ENCODE data around the gene FITM1.

FITM1 gene

DNA sequence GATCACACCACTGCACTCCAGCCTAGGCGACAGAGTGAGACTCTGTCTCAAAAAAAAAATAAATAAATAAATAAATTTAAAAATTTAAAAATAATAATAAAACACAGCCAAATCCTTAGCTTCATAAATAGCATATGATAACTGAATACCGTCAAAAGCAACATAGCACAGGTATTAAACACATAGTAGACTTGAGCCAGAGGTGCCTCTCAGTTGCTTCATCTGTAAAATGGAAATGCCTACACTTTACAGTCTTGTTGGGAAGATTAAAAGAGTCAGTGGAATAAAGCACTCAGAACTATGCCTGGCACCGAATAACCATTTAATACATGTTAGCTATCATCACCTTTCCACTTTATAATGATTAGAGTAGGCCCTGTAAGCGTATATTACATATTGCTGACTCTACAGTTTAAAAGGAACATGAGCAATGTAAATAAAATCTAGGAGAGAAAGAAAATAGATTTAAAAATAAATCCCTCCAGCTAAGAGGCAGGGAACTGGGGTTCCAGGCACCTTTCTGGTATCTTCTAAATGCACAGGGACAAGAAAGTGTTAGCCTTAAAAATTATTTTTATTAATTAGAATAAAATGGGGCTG, 23.7 kb upstream of the FITM1 start:
- H3K27me3 ChIP-seq (ENCODE audit: control insufficient read depth, low read length): no peaks in the 10 kb centered on the region
- H3F3A ChIP-seq (ENCODE audit: control insufficient read depth, insufficient read depth): peaks cover 11% of the 10 kb centered on the region
- H3K79me2 ChIP-seq (ENCODE audit: control insufficient read depth, low read length): no peaks in the 10 kb centered on the region
- no peaks in the 10 kb centered on the region for H4K20me1 ChIP-seq (ENCODE audit: control insufficient read depth, insufficient read depth, low read depth, low read length)
- H3K9me3 ChIP-seq (ENCODE audit: control insufficient read depth, insufficient read depth, low read length): no peaks in the 10 kb centered on the region
- H3K27ac ChIP-seq (ENCODE audit: low read depth, low read length): no peak overlapping the region
- no peaks in the 10 kb centered on the region for H3K9me2 ChIP-seq (replicated peaks; ENCODE audit: control insufficient read depth, low read length)
- no peak overlapping the region for H3K4me3 ChIP-seq (ENCODE audit: low read length)
- H3K36me3 ChIP-seq (ENCODE audit: control insufficient read depth, low read length): peaks cover 13% of the 10 kb centered on the region; the same call in 1 of the 2 replicates
- H3K4me1 ChIP-seq (ENCODE audit: control insufficient read depth, low read length): peaks cover 15% of the 10 kb centered on the region
- TF ChIP-seq, protein P1, sequence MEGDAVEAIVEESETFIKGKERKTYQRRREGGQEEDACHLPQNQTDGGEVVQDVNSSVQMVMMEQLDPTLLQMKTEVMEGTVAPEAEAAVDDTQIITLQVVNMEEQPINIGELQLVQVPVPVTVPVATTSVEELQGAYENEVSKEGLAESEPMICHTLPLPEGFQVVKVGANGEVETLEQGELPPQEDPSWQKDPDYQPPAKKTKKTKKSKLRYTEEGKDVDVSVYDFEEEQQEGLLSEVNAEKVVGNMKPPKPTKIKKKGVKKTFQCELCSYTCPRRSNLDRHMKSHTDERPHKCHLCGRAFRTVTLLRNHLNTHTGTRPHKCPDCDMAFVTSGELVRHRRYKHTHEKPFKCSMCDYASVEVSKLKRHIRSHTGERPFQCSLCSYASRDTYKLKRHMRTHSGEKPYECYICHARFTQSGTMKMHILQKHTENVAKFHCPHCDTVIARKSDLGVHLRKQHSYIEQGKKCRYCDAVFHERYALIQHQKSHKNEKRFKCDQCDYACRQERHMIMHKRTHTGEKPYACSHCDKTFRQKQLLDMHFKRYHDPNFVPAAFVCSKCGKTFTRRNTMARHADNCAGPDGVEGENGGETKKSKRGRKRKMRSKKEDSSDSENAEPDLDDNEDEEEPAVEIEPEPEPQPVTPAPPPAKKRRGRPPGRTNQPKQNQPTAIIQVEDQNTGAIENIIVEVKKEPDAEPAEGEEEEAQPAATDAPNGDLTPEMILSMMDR (IDR thresholded peaks at IDR 0.05; ENCODE audit: low read depth, low read length, poor library complexity, severe bottlenecking): no peak
- TF ChIP-seq EZH2phosphoT487 (IDR thresholded peaks at IDR 0.05; ENCODE audit: borderline replicate concordance, low read length): no peak
- H3K4me2 ChIP-seq (ENCODE audit: low read length): no peak overlapping the region

DNA sequence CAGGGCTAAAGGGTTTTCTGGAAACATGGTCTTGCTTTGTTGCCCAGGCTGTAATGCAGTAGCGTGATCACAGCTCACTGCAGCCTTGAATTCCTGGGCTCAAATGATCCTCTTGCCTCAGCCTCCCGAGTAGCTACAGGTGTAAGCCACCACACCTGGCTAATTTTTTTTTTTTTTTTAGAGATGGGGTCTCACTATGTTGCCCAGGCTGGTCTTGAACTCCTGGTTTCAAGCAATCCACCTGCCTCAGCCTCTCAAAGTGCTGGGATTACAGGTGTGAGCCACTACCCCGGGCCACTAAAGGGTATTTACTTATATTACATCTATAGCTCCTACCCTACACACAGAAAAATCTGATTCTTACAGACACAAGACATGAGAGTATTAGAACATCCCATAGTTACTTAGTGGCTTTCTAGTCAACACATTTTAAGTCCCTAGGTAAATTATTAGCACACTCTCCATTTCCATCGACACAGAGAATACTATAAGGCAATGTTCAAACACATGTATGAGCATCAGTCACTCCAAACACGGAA, 22.1 kb upstream of the FITM1 start:
- Histone ChIP-seq H3K4me1 (ENCODE audit: control insufficient read depth, low read length) (peaks cover 15% of the 10 kb centered on the region), H3K4me2 (ENCODE audit: low read length) (peak overlapping the region; percentile 58), H3F3A (ENCODE audit: control insufficient read depth, insufficient read depth) (peaks cover 14% of the 10 kb centered on the region), H3K79me2 (ENCODE audit: control insufficient read depth, low read length) (peaks cover 3% of the 10 kb centered on the region), H4K20me1 (ENCODE audit: control insufficient read depth, insufficient read depth, low read depth, low read length) (no peaks in the 10 kb centered on the region), H3K4me3 (ENCODE audit: low read length) (no peak overlapping the region), H3K27me3 (ENCODE audit: control insufficient read depth, low read length) (no peaks in the 10 kb centered on the region), H3K9me2 (replicated peaks; ENCODE audit: control insufficient read depth, low read length) (no peaks in the 10 kb centered on the region), H3K27ac (ENCODE audit: low read depth, low read length) (no peak overlapping the region), H3K36me3 (ENCODE audit: control insufficient read depth, low read length) (peaks cover 4% of the 10 kb centered on the region), H3K9me3 (ENCODE audit: control insufficient read depth, insufficient read depth, low read length) (no peaks in the 10 kb centered on the region)
- TF ChIP-seq, protein P1 (IDR thresholded peaks at IDR 0.05; ENCODE audit: low read depth, low read length, poor library complexity, severe bottlenecking): no peak
- TF ChIP-seq EZH2phosphoT487 (IDR thresholded peaks at IDR 0.05; ENCODE audit: borderline replicate concordance, low read length): no peak

DNA sequence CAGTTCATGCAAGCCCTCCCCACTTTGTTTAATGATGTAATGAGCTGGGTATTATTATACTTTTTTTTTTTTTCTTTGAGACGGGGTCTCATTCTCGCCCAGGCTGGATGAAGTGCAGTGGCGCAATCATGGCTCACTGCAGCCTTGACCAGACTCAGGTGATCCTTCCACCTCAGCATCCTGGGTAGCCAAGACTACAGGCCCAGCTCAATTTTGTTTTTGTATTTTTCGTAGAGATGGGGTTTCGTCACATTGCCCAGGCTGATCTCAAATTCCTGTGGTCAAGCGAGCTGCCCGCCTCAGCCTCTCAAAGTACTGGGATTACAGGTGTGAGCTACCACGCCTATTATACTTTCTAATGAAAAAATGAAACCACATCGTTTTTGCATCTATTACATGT, 20.4 kb upstream of the FITM1 start:
- H3K36me3 ChIP-seq (ENCODE audit: control insufficient read depth, low read length): peaks cover 5% of the 10 kb centered on the region; the same call in 1 of the 2 replicates
- no peak overlapping the region for H3K4me2 ChIP-seq (ENCODE audit: low read length)
- TF ChIP-seq, protein P1 (IDR thresholded peaks at IDR 0.05; ENCODE audit: low read depth, low read length, poor library complexity, severe bottlenecking): no peak
- TF ChIP-seq EZH2phosphoT487 (IDR thresholded peaks at IDR 0.05; ENCODE audit: borderline replicate concordance, low read length): no peak
- H3K4me1 ChIP-seq (ENCODE audit: control insufficient read depth, low read length): peaks cover 15% of the 10 kb centered on the region
- no peak overlapping the region for H3K4me3 ChIP-seq (ENCODE audit: low read length)
- H3K79me2 ChIP-seq (ENCODE audit: control insufficient read depth, low read length): peaks cover 7% of the 10 kb centered on the region
- H3K27me3 ChIP-seq (ENCODE audit: control insufficient read depth, low read length): no peaks in the 10 kb centered on the region
- peaks cover 17% of the 10 kb centered on the region for H3F3A ChIP-seq (ENCODE audit: control insufficient read depth, insufficient read depth)
- no peaks in the 10 kb centered on the region for H4K20me1 ChIP-seq (ENCODE audit: control insufficient read depth, insufficient read depth, low read depth, low read length)
- H3K9me2 ChIP-seq (replicated peaks; ENCODE audit: control insufficient read depth, low read length): no peaks in the 10 kb centered on the region
- no peaks in the 10 kb centered on the region for H3K9me3 ChIP-seq (ENCODE audit: control insufficient read depth, insufficient read depth, low read length)
- no peak overlapping the region for H3K27ac ChIP-seq (ENCODE audit: low read depth, low read length)

Data from DOHH2 (cell line).